Cardiac muscle cell (in vitro differentiated cells and primary cell): ENCODE measurements around the gene TOP3B. TPM values are rescaled to one million over a fixed set of nuclear protein-coding genes. Genes with fewer than 3 reads are reported as not detected.
A peak's percentile ranks its signal among the peaks of the same experiment; 100 is the strongest.

Experiments
- DNase-seq, 2 donors: peaks; one replicate each; pipeline versions ENCODE4 v3.0.0 to v3.0.0-alpha.2; 2010 to 2017; ENCODE audit warnings: low read depth in 1 of 2, low spot score in 1 of 2
- H3K27ac ChIP-seq: fragments of 200-600 bp; sonication (generic); 2 replicates; pipeline ENCODE4 v1.5.1; 2016
- H3K27me3 ChIP-seq: fragments of 200-600 bp; sonication (generic); 2 replicates; pipeline ENCODE4 v1.6.0; 2016; ENCODE audit warnings: control low read depth
- H3K36me3 ChIP-seq: fragments of 200-600 bp; sonication (generic); 2 replicates; pipeline ENCODE4 v1.5.1; 2016; ENCODE audit warnings: control low read depth
- H3K4me1 ChIP-seq: fragments of 200-600 bp; sonication (generic); 2 replicates; pipeline ENCODE4 v1.8.1; 2017; ENCODE audit warnings: low read depth, mild to moderate bottlenecking, mixed run types
- H3K4me3 ChIP-seq: fragments of 200-600 bp; sonication (generic); 2 replicates; pipeline ENCODE4 v1.5.1; 2016; ENCODE audit warnings: mild to moderate bottlenecking
- H3K9me3 ChIP-seq: fragments of 200-600 bp; sonication (generic); 2 replicates; pipeline ENCODE4 v1.5.1; 2017; ENCODE audit warnings: low read depth, mild to moderate bottlenecking, control low read depth
- CTCF ChIP-seq: IDR thresholded peaks from 2 replicates; pipeline ENCODE4 v1.5.1; 2012; ENCODE audit warnings: low read depth, mild to moderate bottlenecking, low read length
- polyA plus RNA-seq: library from polyadenylated mRNA; unstranded; fragments of >200 nt; fragmentation: Nextera tagmentation; extraction: Ambion mirVana; gene quantifications from 2 replicates; pipeline ENCODE4 v1.2.1, GENCODE V29; 2016
- total RNA-seq: library from RNA; depleted of rRNA; stranded (reverse); fragments of >200 nt; gene quantifications from 2 replicates; pipeline ENCODE4 v1.2.3, GENCODE V29; 2016

The TOP3B gene
- total and polyA plus RNA-seq, 2 experiments from 2014 or later, result 30.7 to 43.6 TPM

- Histone ChIP-seq H3K36me3 (no peaks in the 10 kb centered on the region), H3K4me1 (peaks cover 4% of the 10 kb centered on the region), H3K27ac (no peak overlapping the region), H3K27me3 (peaks cover 22% of the 10 kb centered on the region), H3K4me3 (no peak overlapping the region), H3K9me3 (no peaks in the 10 kb centered on the region)
- TF ChIP-seq CTCF, result peak; percentile 48
- DNase-seq, result peak; percentile 26 to 46
Observed at GRCh38 chr22:21984793-21985192, 2.2 kb upstream of the TOP3B start.

- Histone ChIP-seq H3K9me3 (no peaks in the 10 kb centered on the region), H3K27ac (no peak overlapping the region), H3K36me3 (no peaks in the 10 kb centered on the region), H3K4me1 (peaks cover 4% of the 10 kb centered on the region), H3K27me3 (no peaks in the 10 kb centered on the region), H3K4me3 (peak overlapping the region; percentile 94)
- DNase-seq, result no peak
- no peak for TF ChIP-seq CTCF
Observed at GRCh38 chr22:21981874-21982273, 713 bp downstream of the TOP3B start.

DNA sequence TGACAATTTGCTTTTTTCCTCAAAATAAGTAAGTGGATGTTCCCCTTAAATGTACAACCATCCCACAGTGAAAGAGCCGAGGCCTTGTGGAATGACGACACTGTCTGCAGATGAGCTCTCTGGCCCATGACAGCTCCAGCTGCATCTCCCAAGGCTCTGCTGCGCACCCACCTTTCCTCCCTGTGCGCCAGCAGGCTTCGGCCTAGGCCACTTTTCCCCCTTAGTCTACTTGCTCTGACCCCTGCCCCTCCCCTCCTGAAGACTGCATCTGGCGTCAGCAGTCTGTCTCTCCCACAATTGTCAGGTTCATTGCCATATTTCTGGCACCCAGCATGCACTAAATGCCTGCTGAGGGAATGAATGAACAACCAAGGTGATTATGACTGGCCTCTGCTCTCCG is 2.0 kb downstream of the TOP3B start:
- peaks cover 4% of the 10 kb centered on the region for H3K4me1 ChIP-seq
- no peak for DNase-seq
- H3K9me3 ChIP-seq, result no peaks in the 10 kb centered on the region
- no peak overlapping the region for H3K4me3 ChIP-seq
- no peaks in the 10 kb centered on the region for H3K27me3 ChIP-seq
- no peak overlapping the region for H3K27ac ChIP-seq
- TF ChIP-seq CTCF, result no peak
- H3K36me3 ChIP-seq, result no peaks in the 10 kb centered on the region

GRCh38 chr22:21978564-21979386 is 3.8 kb downstream of the TOP3B start:
- H3K9me3 ChIP-seq, result no peaks in the 10 kb centered on the region
- TF ChIP-seq CTCF, result no peak
- H3K27me3 ChIP-seq, result no peaks in the 10 kb centered on the region
- no peak overlapping the region for H3K27ac ChIP-seq
- DNase-seq, result no peak
- peaks cover 4% of the 10 kb centered on the region for H3K4me1 ChIP-seq
- H3K4me3 ChIP-seq, result no peak overlapping the region
- H3K36me3 ChIP-seq, result peaks cover 10% of the 10 kb centered on the region

- no peak for TF ChIP-seq CTCF
- DNase-seq, result no peak
- Histone ChIP-seq H3K4me1 (peaks cover 4% of the 10 kb centered on the region), H3K9me3 (no peaks in the 10 kb centered on the region), H3K36me3 (peaks cover 13% of the 10 kb centered on the region), H3K4me3 (no peak overlapping the region), H3K27ac (no peak overlapping the region), H3K27me3 (no peaks in the 10 kb centered on the region)
Observed at GRCh38 chr22:21977814-21978213, 4.8 kb downstream of the TOP3B start.
